ENCODE measurements around the gene TMEM117.

GRCh38 chr12:44370982-44371381 is 535.1 kb downstream of the TMEM117 start:
- TF ChIP-seq POLR2A (IDR thresholded peaks at IDR 0.05; ENCODE audit: extremely low read depth, insufficient read length) = no peak
- TF ChIP-seq CTCF (IDR thresholded peaks at IDR 0.05; ENCODE audit: low read depth, low read length) = no peak
- TF ChIP-seq MAX (IDR thresholded peaks at IDR 0.05; ENCODE audit: low read depth, low read length) = no peak

All from NB4 (cell line).